Renal cortex interstitium (tissue), 11 donors: ENCODE measurements around the gene KIF13A. TPM values are rescaled to one million over a fixed set of nuclear protein-coding genes. Genes with fewer than 3 reads are reported as not detected.
"Not testable (repeated sequence)": the region's sequence is repeated elsewhere in the genome, so short reads cannot be mapped to it uniquely, and the experiment has no call there.

Source experiments
- DNase-seq, 11 donors: peaks; one replicate each; pipeline ENCODE4 v3.0.0-alpha.2; 2013; ENCODE audit warnings: low read depth in 9 of 11, low spot score in 4 of 11; ENCODE audit errors: extremely low read depth in 1 of 11
- polyA plus RNA-seq, 3 donors: library from polyadenylated mRNA; unstranded; fragments of 120-200 nt; gene quantifications; one replicate each; pipeline ENCODE4 v1.2.1, GENCODE V29; 2013; ENCODE audit not compliant: insufficient read length in 3 of 3

The KIF13A gene
- polyA plus RNA-seq, 3 donors, result 34.1 to 40.0 (median 34.6) TPM

- DNase-seq, result no peak
Observed at GRCh38 chr6:18011287-18011686, 23.9 kb upstream of the KIF13A start.

GRCh38 chr6:18010540-18010939 lies 23.1 kb upstream of the KIF13A start:
- DNase-seq, result not testable (repeated sequence)

- no peak for DNase-seq
Observed at GRCh38 chr6:18004256-18004985, 17.0 kb upstream of the KIF13A start.

- no peak for DNase-seq
Observed at GRCh38 chr6:17999425-17999824, 12.0 kb upstream of the KIF13A start.

GRCh38 chr6:17998442-17998841 lies 11.0 kb upstream of the KIF13A start:
- no peak for DNase-seq

- DNase-seq, result no peak
Observed at GRCh38 chr6:17998003-17998402, 10.6 kb upstream of the KIF13A start.

GRCh38 chr6:17995414-17995813 lies 8.0 kb upstream of the KIF13A start:
- no peak for DNase-seq

- no peak for DNase-seq
Observed at GRCh38 chr6:17994019-17994418, 6.6 kb upstream of the KIF13A start.

GRCh38 chr6:17988422-17988944 lies 1.0 kb upstream of the KIF13A start:
- DNase-seq, result no peak

GRCh38 chr6:17987697-17988421 lies 424 bp upstream of the KIF13A start:
- DNase-seq, result peak in 10 of 11 donors; percentile 42 to 59 (median 54)

GRCh38 chr6:17986656-17987446 lies 584 bp downstream of the KIF13A start:
- peak in 9 of 11 donors; percentile 29 to 58 (median 47) for DNase-seq

- DNase-seq, result no peak
Observed at GRCh38 chr6:17985934-17986655, 1.3 kb downstream of the KIF13A start.

- DNase-seq, result no peak
Observed at GRCh38 chr6:17984812-17985670, 2.4 kb downstream of the KIF13A start.

GRCh38 chr6:17984399-17984798 lies 3.0 kb downstream of the KIF13A start:
- no peak for DNase-seq

- no peak for DNase-seq
Observed at GRCh38 chr6:17983730-17984129, 3.7 kb downstream of the KIF13A start.

- DNase-seq, result no peak
Observed at GRCh38 chr6:17980329-17980728, 7.1 kb downstream of the KIF13A start.

GRCh38 chr6:17979479-17979878 lies 8.0 kb downstream of the KIF13A start:
- no peak for DNase-seq

GRCh38 chr6:17976258-17976657 lies 11.2 kb downstream of the KIF13A start:
- DNase-seq, result not testable (repeated sequence)
